AG04450 (cell line): Measurements from ENCODE around the gene ITGB3. TPM values are rescaled to one million over a fixed set of nuclear protein-coding genes. Genes with fewer than 3 reads are reported as not detected.
A peak's percentile ranks its signal among the peaks of the same experiment; 100 is the strongest.

Experiments used
- CTCF ChIA-PET: fragments of 300-600, 350-600 bp; formaldehyde crosslinking; extraction: SDS; loops from one replicate; lab custom pipeline; 2022; ENCODE audit warnings: antibody characterized with exemption, inconsistent platforms; lab: Charles Lee
- POLR2A ChIA-PET: fragments of 350-600 bp; formaldehyde crosslinking; extraction: SDS; loops from one replicate; lab custom pipeline; 2021; ENCODE audit warnings: antibody characterized with exemption, inconsistent platforms; lab: Yijun Ruan, JAX
- DNase-seq: peaks from one replicate; pipeline ENCODE4 v3.0.0-alpha.2; 2011; ENCODE audit warnings: low read depth, low spot score
- H3K27ac ChIP-seq: one replicate; pipeline ENCODE4 v1.5.1; 2012; ENCODE audit warnings: low read depth, low read length, control low read depth
- H3K27me3 ChIP-seq: one replicate; pipeline ENCODE4 v1.6.0; 2012; ENCODE audit warnings: low read length; ENCODE audit not compliant: control insufficient read depth, insufficient read depth
- H3K4me3 ChIP-seq: 2 replicates; pipeline ENCODE4 v1.5.1; 2011; ENCODE audit warnings: mild to moderate bottlenecking, low read depth, low read length, control low read depth
- H3K9me3 ChIP-seq: 2 replicates; pipeline ENCODE4 v1.5.1; 2012; ENCODE audit warnings: low read length; ENCODE audit not compliant: control insufficient read depth, insufficient read depth
- CTCF ChIP-seq: IDR thresholded peaks from 2 replicates; pipeline ENCODE4 v1.5.1; 2011; ENCODE audit warnings: low read depth, low read length, control low read depth, inconsistent platforms
- polyA plus RNA-seq: library from polyadenylated mRNA; depleted of rRNA; stranded (reverse); fragments of >200 nt; gene quantifications from 2 replicates; pipeline ENCODE4 v1.2.3, GENCODE V29; 2011

Gene ITGB3
- polyA plus RNA-seq, 1 experiment: 26.2 TPM

GRCh38 chr17:47237841-47238240, 15.8 kb upstream of the ITGB3 start:
- no peak for DNase-seq
- ChIA-PET POLR2A (no interaction called here), CTCF (no interaction called here)
- H3K27me3 ChIP-seq: no peaks in the 10 kb centered on the region
- H3K27ac ChIP-seq: no peak overlapping the region
- TF ChIP-seq CTCF: no peak
- no peak overlapping the region for H3K4me3 ChIP-seq
- peaks cover 24% of the 10 kb centered on the region for H3K9me3 ChIP-seq

GRCh38 chr17:47238321-47239010, 15.2 kb upstream of the ITGB3 start:
- Histone ChIP-seq H3K27ac (no peak overlapping the region), H3K9me3 (peaks cover 24% of the 10 kb centered on the region), H3K27me3 (no peaks in the 10 kb centered on the region), H3K4me3 (no peak overlapping the region)
- CTCF ChIA-PET: no interaction called here
- no peak for DNase-seq
- TF ChIP-seq CTCF: no peak
- POLR2A ChIA-PET: no interaction called here

- Histone ChIP-seq H3K4me3 (no peak overlapping the region), H3K9me3 (peaks cover 24% of the 10 kb centered on the region), H3K27me3 (no peaks in the 10 kb centered on the region), H3K27ac (peak overlapping the region; percentile 90)
- TF ChIP-seq CTCF: no peak
- no peak for DNase-seq
- ChIA-PET CTCF (interaction anchor here (1.0 to 1.7 kb wide), 2 partner anchors 10 to 376 kb away, joined by 3 to 10 read pairs; no protein-coding TSS in a partner anchor), POLR2A (interaction anchor here (1.5 kb wide), 1 partner anchor 76 kb away, joined by 3 read pairs; no protein-coding TSS in a partner anchor)
These were observed 14.0 kb upstream of the ITGB3 start for GRCh38 chr17:47239619-47239966.

- ChIA-PET POLR2A (interaction anchor here (0.6 to 1.5 kb wide), 3 partner anchors 49 to 105 kb away, joined by 3 to 4 read pairs (median 3); no protein-coding TSS in a partner anchor), CTCF (interaction anchor here (0.8 to 1.7 kb wide), 3 partner anchors 11 to 376 kb away, joined by 3 to 10 read pairs (median 5); no protein-coding TSS in a partner anchor)
- Histone ChIP-seq H3K27ac (peak overlapping the region; percentile 90), H3K27me3 (no peaks in the 10 kb centered on the region), H3K9me3 (peaks cover 24% of the 10 kb centered on the region), H3K4me3 (no peak overlapping the region)
- no peak for TF ChIP-seq CTCF
- DNase-seq: peak; percentile 83
These were observed 13.5 kb upstream of the ITGB3 start for GRCh38 chr17:47239967-47240651.

GRCh38 chr17:47240806-47241205, 12.8 kb upstream of the ITGB3 start:
- CTCF ChIA-PET: interaction anchor here (0.8 kb wide), 1 partner anchor 74 kb away, joined by 5 read pairs; no protein-coding TSS in a partner anchor

More at GRCh38 chr17:47240806-47241205, 12.8 kb upstream of the ITGB3 start:
- TF ChIP-seq CTCF: no peak
- no peak overlapping the region for H3K27ac ChIP-seq
- DNase-seq: no peak
- POLR2A ChIA-PET: interaction anchor here (0.5 to 1.5 kb wide), 5 partner anchors 48 to 453 kb away, joined by 3 to 4 read pairs (median 3); partner anchors contain the start of gene TBKBP1
- no peak overlapping the region for H3K4me3 ChIP-seq
- no peaks in the 10 kb centered on the region for H3K27me3 ChIP-seq
- H3K9me3 ChIP-seq: peaks cover 24% of the 10 kb centered on the region
